Stimulated activated CD4-positive, alpha-beta T cell treated with anti-CD3 and anti-CD28 coated beads, Interleukin-2, amount 100 ng/mL, for 48 hours (primary cell): Measurements from ENCODE around the gene JOSD2.
"Not testable (repeated sequence)": the region's sequence is repeated elsewhere in the genome, so short reads cannot be mapped to it uniquely, and the experiment has no call there.

Source experiments
- DNase-seq, 2 donors: peaks; one replicate each; pipeline ENCODE4 v3.0.0-alpha.2; 2020

JOSD2 gene

GRCh38 chr19:50546527-50547221, 35.7 kb upstream of the JOSD2 start:
- DNase-seq = no peak

GRCh38 chr19:50542943-50543342, 32.0 kb upstream of the JOSD2 start:
- DNase-seq = no peak

- DNase-seq = peak; percentile 70 to 71
Measured at GRCh38 chr19:50537769-50538230, 26.8 kb upstream of the JOSD2 start.

- no peak for DNase-seq
Measured at GRCh38 chr19:50537306-50537685, 26.3 kb upstream of the JOSD2 start.

- no peak for DNase-seq
Measured at GRCh38 chr19:50536662-50537305, 25.8 kb upstream of the JOSD2 start.

- DNase-seq = no peak
Measured at GRCh38 chr19:50535672-50536187, 24.7 kb upstream of the JOSD2 start.

GRCh38 chr19:50534478-50534877, 23.5 kb upstream of the JOSD2 start:
- no peak for DNase-seq

GRCh38 chr19:50532952-50533351, 22.0 kb upstream of the JOSD2 start:
- no peak for DNase-seq

GRCh38 chr19:50531171-50531612, 20.2 kb upstream of the JOSD2 start:
- DNase-seq = no peak

GRCh38 chr19:50528052-50528451, 17.1 kb upstream of the JOSD2 start:
- DNase-seq = not testable (repeated sequence)

GRCh38 chr19:50522881-50523280, 11.9 kb upstream of the JOSD2 start:
- DNase-seq = no peak

- DNase-seq = no peak
Measured at GRCh38 chr19:50520822-50521465, 10.0 kb upstream of the JOSD2 start.

GRCh38 chr19:50519006-50519575, 8.1 kb upstream of the JOSD2 start:
- DNase-seq = no peak

GRCh38 chr19:50518091-50519005, 7.4 kb upstream of the JOSD2 start:
- DNase-seq = no peak

GRCh38 chr19:50517704-50518075, 6.7 kb upstream of the JOSD2 start:
- no peak for DNase-seq

GRCh38 chr19:50516964-50517703, 6.1 kb upstream of the JOSD2 start:
- no peak for DNase-seq

- DNase-seq = no peak
Measured at GRCh38 chr19:50516456-50516855, 5.5 kb upstream of the JOSD2 start.

GRCh38 chr19:50515168-50515561, 4.2 kb upstream of the JOSD2 start:
- no peak for DNase-seq

GRCh38 chr19:50514346-50515167, 3.6 kb upstream of the JOSD2 start:
- no peak for DNase-seq

- no peak for DNase-seq
Measured at GRCh38 chr19:50513746-50514345, 2.9 kb upstream of the JOSD2 start, which contains the start of gene ASPDH. TSS of gene ASPDH (minus strand) at chr19:50513913. CDS start at chr19:50513823, 90 bp downstream.
